OCI-LY3 (cell line): Measurements from ENCODE around the gene PLCB1.

Experiments used
- H2AFZ ChIP-seq: fragments of 200-600, 300-600 bp; shearing (Covaris generic); 2 replicates; pipeline ENCODE4 v1.6.0; 2014; ENCODE audit warnings: antibody characterized with exemption, low read depth, low read length
- H3K27ac ChIP-seq: fragments of 200-600, 300-600 bp; sonication (generic); 2 replicates; pipeline ENCODE4 v1.5.1; 2014; ENCODE audit warnings: mild to moderate bottlenecking, low read length, moderate library complexity, mixed read lengths
- H3K27me3 ChIP-seq: fragments of 200-600, 300-600 bp; sonication (generic); 2 replicates; pipeline ENCODE4 v1.6.1; 2014; ENCODE audit warnings: low read depth, low read length, mixed read lengths
- H3K36me3 ChIP-seq: fragments of 200-600, 300-600 bp; sonication (generic); replicated peaks from 2 replicates; pipeline ENCODE3; 2014; ENCODE audit warnings: low read depth, low read length, mixed read lengths
- H3K4me1 ChIP-seq: fragments of 300-600, 200-600 bp; sonication (generic); 2 replicates; pipeline ENCODE4 v1.6.1; 2014; ENCODE audit warnings: low read length, mixed read lengths
- H3K4me2 ChIP-seq: fragments of 200-600, 300-600 bp; sonication (generic); 2 replicates; pipeline ENCODE4 v1.6.1; 2014; ENCODE audit warnings: low read length, mixed read lengths
- H3K4me3 ChIP-seq: fragments of 300-600, 200-600 bp; sonication (generic); 2 replicates; pipeline ENCODE4 v1.5.1; 2014; ENCODE audit warnings: antibody characterized with exemption, mild to moderate bottlenecking, low read length, moderate library complexity
- H3K79me2 ChIP-seq: fragments of 300-600, 200-600 bp; shearing (Covaris generic); 2 replicates; pipeline ENCODE4 v1.6.1; 2014; ENCODE audit warnings: mild to moderate bottlenecking, low read length, mixed read lengths
- H3K9ac ChIP-seq: fragments of 300-600, 200-600 bp; shearing (Covaris generic); 2 replicates; pipeline ENCODE4 v1.6.0; 2014; ENCODE audit warnings: mild to moderate bottlenecking, low read length, moderate library complexity
- H3K9me3 ChIP-seq: fragments of 200-600, 300-600 bp; shearing (Covaris generic); 2 replicates; pipeline ENCODE4 v1.6.1; 2014; ENCODE audit warnings: low read length, mixed read lengths; ENCODE audit not compliant: insufficient read depth
- H4K20me1 ChIP-seq: fragments of 200-600, 300-600 bp; sonication (generic); 2 replicates; pipeline ENCODE4 v1.6.1; 2016; ENCODE audit warnings: low read length, mixed read lengths; ENCODE audit not compliant: insufficient read depth
- CTCF ChIP-seq: fragments of 200-600, 300-600 bp; sonication (generic); IDR thresholded peaks from 2 replicates; pipeline ENCODE4 v1.5.1; 2014; ENCODE audit warnings: antibody characterized with exemption, low read length, low read depth
- EZH2phosphoT487 ChIP-seq: fragments of 200-600 bp; shearing (Covaris generic); IDR thresholded peaks from 2 replicates; pipeline ENCODE4 v1.6.1; 2018; ENCODE audit warnings: antibody characterized with exemption, mixed run types, low read depth

PLCB1 gene

GRCh38 chr20:8321001-8321400, 188.9 kb downstream of the PLCB1 start:
- Histone ChIP-seq H3K4me1 (no peaks in the 10 kb centered on the region), H3K79me2 (no peaks in the 10 kb centered on the region), H4K20me1 (no peaks in the 10 kb centered on the region), H3K9ac (no peak overlapping the region), H3K4me2 (no peak overlapping the region), H3K4me3 (no peak overlapping the region), H3K27me3 (peaks cover 15% of the 10 kb centered on the region; the same call in 1 of the 2 replicates), H2AFZ (no peak overlapping the region), H3K9me3 (no peaks in the 10 kb centered on the region), H3K36me3 (no peaks in the 10 kb centered on the region), H3K27ac (no peak overlapping the region)
- no peak for TF ChIP-seq CTCF
- TF ChIP-seq EZH2phosphoT487, result no peak

GRCh38 chr20:8322662-8323217, 190.7 kb downstream of the PLCB1 start:
- no peaks in the 10 kb centered on the region for H3K36me3 ChIP-seq
- no peak overlapping the region for H2AFZ ChIP-seq
- TF ChIP-seq CTCF (no peak), EZH2phosphoT487 (no peak)
- no peaks in the 10 kb centered on the region for H4K20me1 ChIP-seq
- 0 out of 2 replicates have a peak, but pooled peaks cover 9% of the 10 kb centered on the region for H3K27me3 ChIP-seq
- no peak overlapping the region for H3K4me3 ChIP-seq
- H3K9ac ChIP-seq, result no peak overlapping the region
- no peaks in the 10 kb centered on the region for H3K79me2 ChIP-seq
- H3K27ac ChIP-seq, result no peak overlapping the region
- no peaks in the 10 kb centered on the region for H3K4me1 ChIP-seq
- no peak overlapping the region for H3K4me2 ChIP-seq
- H3K9me3 ChIP-seq, result no peaks in the 10 kb centered on the region

GRCh38 chr20:8326191-8326590, 194.1 kb downstream of the PLCB1 start:
- H3K9ac ChIP-seq, result no peak overlapping the region
- H3K36me3 ChIP-seq, result no peaks in the 10 kb centered on the region
- no peak overlapping the region for H2AFZ ChIP-seq
- no peak overlapping the region for H3K27ac ChIP-seq
- peaks cover 13% of the 10 kb centered on the region for H3K27me3 ChIP-seq
- no peak overlapping the region for H3K4me3 ChIP-seq
- H3K9me3 ChIP-seq, result no peaks in the 10 kb centered on the region
- H3K4me2 ChIP-seq, result no peak overlapping the region
- H3K4me1 ChIP-seq, result no peaks in the 10 kb centered on the region
- no peak for TF ChIP-seq CTCF
- TF ChIP-seq EZH2phosphoT487, result no peak
- no peaks in the 10 kb centered on the region for H4K20me1 ChIP-seq
- H3K79me2 ChIP-seq, result no peaks in the 10 kb centered on the region

GRCh38 chr20:8326899-8327298, 194.8 kb downstream of the PLCB1 start:
- H3K27me3 ChIP-seq, result peaks cover 20% of the 10 kb centered on the region
- H3K4me3 ChIP-seq, result no peak overlapping the region
- H3K79me2 ChIP-seq, result no peaks in the 10 kb centered on the region
- no peaks in the 10 kb centered on the region for H3K36me3 ChIP-seq
- no peaks in the 10 kb centered on the region for H3K9me3 ChIP-seq
- no peaks in the 10 kb centered on the region for H3K4me1 ChIP-seq
- H3K27ac ChIP-seq, result no peak overlapping the region
- H3K4me2 ChIP-seq, result no peak overlapping the region
- TF ChIP-seq EZH2phosphoT487, result no peak
- TF ChIP-seq CTCF, result no peak
- H3K9ac ChIP-seq, result no peak overlapping the region
- H2AFZ ChIP-seq, result no peak overlapping the region
- no peaks in the 10 kb centered on the region for H4K20me1 ChIP-seq
